ENCODE results near the gene IFI27L2.

DNA sequence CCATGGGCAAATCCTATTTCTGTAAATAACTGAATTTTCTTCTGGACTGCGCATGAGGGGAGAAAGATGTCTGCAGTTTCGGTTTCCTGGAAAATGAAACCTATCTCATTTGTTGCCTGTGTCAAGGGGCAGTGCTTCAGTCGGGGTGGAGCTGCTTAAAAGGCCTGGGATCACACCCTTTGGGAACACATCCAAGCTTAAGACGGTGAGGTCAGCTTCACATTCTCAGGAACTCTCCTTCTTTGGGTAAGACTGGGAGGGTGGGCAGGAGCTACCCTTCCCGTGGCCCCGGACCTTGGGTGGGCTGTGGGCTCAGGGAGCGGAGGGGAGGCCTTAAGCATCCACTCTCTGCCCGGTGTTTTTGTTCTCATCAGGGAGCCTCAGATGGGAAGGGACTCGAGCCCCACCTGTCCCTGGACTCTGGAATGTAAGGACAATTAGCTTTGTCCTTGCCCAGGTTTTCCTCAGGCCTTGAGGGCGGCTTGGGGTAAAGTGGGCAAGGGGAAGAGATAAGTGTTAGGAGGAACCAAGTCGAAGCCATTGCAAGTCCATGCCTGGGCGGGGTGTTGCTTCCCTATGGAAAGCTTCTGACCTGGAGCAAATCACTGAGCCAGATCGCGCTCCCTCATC is 18.7 kb downstream of the IFI27L2 start, which contains the start of gene IFI27:
- TF ChIP-seq, protein P1, sequence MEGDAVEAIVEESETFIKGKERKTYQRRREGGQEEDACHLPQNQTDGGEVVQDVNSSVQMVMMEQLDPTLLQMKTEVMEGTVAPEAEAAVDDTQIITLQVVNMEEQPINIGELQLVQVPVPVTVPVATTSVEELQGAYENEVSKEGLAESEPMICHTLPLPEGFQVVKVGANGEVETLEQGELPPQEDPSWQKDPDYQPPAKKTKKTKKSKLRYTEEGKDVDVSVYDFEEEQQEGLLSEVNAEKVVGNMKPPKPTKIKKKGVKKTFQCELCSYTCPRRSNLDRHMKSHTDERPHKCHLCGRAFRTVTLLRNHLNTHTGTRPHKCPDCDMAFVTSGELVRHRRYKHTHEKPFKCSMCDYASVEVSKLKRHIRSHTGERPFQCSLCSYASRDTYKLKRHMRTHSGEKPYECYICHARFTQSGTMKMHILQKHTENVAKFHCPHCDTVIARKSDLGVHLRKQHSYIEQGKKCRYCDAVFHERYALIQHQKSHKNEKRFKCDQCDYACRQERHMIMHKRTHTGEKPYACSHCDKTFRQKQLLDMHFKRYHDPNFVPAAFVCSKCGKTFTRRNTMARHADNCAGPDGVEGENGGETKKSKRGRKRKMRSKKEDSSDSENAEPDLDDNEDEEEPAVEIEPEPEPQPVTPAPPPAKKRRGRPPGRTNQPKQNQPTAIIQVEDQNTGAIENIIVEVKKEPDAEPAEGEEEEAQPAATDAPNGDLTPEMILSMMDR (IDR thresholded peaks at IDR 0.05) = no peak
- TF ChIP-seq GABPA (IDR thresholded peaks at IDR 0.05; ENCODE audit: low read depth) (no peak), MXI1 (IDR thresholded peaks at IDR 0.05; ENCODE audit: low read depth, low read length) (no peak), PBX3 (IDR thresholded peaks at IDR 0.05) (no peak), EZH2phosphoT487 (IDR thresholded peaks at IDR 0.05; ENCODE audit: borderline replicate concordance, low read depth) (no peak), EP300 (IDR thresholded peaks at IDR 0.05; ENCODE audit: borderline replicate concordance in 1 of 2, low read depth in 1 of 2, low read length in 1 of 2) (no peak), TCF12 (IDR thresholded peaks at IDR 0.05) (no peak), CHD2 (IDR thresholded peaks at IDR 0.05; ENCODE audit: low read length, partially characterized antibody) (no peak), REST (IDR thresholded peaks at IDR 0.05; ENCODE audit: low read depth, low read length) (no peak), GATA2 (CRISPR knock-in tag; IDR thresholded peaks at IDR 0.05) (no peak)
- TF ChIP-seq, protein P2, sequence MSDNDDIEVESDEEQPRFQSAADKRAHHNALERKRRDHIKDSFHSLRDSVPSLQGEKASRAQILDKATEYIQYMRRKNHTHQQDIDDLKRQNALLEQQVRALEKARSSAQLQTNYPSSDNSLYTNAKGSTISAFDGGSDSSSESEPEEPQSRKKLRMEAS (IDR thresholded peaks at IDR 0.05; ENCODE audit: low read depth) = no peak
